Lower leg skin (tissue), 4 donors: ENCODE measurements around the gene HLA-DQA2. TPM values are rescaled to one million over a fixed set of nuclear protein-coding genes. Genes with fewer than 3 reads are reported as not detected.

Experiments used
- DNase-seq, 2 donors: peaks; one replicate each; pipeline ENCODE4 v3.0.0-alpha.2; 2019; ENCODE audit warnings: low spot score in 2 of 2
- H3K4me3 ChIP-seq: fragments of 200-600 bp; sonication (generic); 2 replicates; pipeline ENCODE4 v1.5.1; 2017; ENCODE audit warnings: mild to moderate bottlenecking, low read depth; ENCODE audit not compliant: poor library complexity, severe bottlenecking
- POLR2A ChIP-seq, 2 donors: fragments of 450-650 bp; IDR thresholded peaks; one replicate each; pipeline ENCODE4 v1.6.1; 2016 to 2017; ENCODE audit warnings: antibody characterized with exemption in 2 of 2, mild to moderate bottlenecking in 1 of 2, moderate library complexity in 1 of 2
- WGBS, 2 donors: methylation state at CpG; one replicate each; pipeline ENCODE4 v1.1.5; 2018; 5-methylcytosine and 5-hydroxymethylcytosine counted together
- intact Hi-C: fragments of 100-400 bp; cut with DNase I; formaldehyde crosslinking; loops from one replicate; pipeline ENCODE4 v1.15.0; 2023; ENCODE audit warnings: low total_unique reads
- total RNA-seq, 4 donors: library from RNA; depleted of rRNA; stranded (reverse); fragments of >200 nt; gene quantifications; one replicate each; pipeline ENCODE4 v1.1.0, GENCODE V29; 2016
- TF ChIP-seq, protein P1 (sequence below), 3 donors: fragments of 450-650 bp; IDR thresholded peaks; one replicate each; pipeline ENCODE4 v1.5.1; 2016; ENCODE audit warnings: antibody characterized with exemption in 3 of 3, mild to moderate bottlenecking in 3 of 3, moderate library complexity in 2 of 3

Gene HLA-DQA2
- total RNA-seq, 4 donors from 2014 or later: 3.4 to 7.2 (median 5.6) TPM

DNA sequence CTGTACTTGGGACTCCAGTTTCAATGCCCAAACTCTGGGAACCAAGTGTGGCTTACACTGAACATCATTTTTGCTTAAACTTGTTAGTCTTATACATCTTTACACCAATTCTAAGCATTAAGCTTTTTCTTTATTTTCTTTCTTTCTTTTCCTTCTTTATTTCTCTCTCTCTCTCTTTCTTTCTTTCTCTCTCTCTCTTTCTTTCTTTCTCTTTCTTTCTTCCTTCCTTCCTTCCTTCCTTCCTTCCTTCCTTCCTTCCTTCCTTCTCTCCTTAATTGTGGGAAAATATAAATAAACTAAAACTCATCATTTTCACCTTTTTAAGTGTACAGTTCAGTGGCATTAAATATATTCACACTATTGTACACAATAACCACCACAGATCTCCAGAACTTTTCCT, 31.6 kb upstream of the HLA-DQA2 start:
- DNase-seq: no peak
- no peak for TF ChIP-seq POLR2A (IDR thresholded peaks at IDR 0.05)
- TF ChIP-seq, protein P1, sequence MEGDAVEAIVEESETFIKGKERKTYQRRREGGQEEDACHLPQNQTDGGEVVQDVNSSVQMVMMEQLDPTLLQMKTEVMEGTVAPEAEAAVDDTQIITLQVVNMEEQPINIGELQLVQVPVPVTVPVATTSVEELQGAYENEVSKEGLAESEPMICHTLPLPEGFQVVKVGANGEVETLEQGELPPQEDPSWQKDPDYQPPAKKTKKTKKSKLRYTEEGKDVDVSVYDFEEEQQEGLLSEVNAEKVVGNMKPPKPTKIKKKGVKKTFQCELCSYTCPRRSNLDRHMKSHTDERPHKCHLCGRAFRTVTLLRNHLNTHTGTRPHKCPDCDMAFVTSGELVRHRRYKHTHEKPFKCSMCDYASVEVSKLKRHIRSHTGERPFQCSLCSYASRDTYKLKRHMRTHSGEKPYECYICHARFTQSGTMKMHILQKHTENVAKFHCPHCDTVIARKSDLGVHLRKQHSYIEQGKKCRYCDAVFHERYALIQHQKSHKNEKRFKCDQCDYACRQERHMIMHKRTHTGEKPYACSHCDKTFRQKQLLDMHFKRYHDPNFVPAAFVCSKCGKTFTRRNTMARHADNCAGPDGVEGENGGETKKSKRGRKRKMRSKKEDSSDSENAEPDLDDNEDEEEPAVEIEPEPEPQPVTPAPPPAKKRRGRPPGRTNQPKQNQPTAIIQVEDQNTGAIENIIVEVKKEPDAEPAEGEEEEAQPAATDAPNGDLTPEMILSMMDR (IDR thresholded peaks at IDR 0.05): no peak
- intact Hi-C loops: loop anchor here (10.0 kb wide), 1 partner anchor 285 kb away; no protein-coding TSS in a partner anchor
- H3K4me3 ChIP-seq: no peak overlapping the region

DNA sequence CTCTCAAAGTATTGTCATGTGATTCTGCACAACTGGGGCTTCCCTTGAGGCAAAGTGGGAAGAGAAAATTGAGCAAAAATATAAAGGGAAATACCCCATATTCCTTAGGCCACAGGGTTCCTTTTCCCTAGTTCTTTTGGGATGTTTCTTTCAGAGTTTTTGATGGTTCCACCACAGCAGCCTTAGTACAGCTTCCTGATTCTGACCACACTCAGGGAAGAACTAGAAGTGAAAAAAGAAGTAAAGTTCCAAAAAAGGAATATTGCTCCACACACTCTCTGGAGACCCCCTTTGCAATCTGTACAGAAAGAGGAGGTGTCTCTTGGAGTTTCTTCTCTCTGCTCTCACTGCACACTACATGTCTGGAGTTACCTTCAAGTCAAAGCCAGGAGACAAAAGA, 27.9 kb upstream of the HLA-DQA2 start:
- intact Hi-C loops: no loop called here
- no peak for TF ChIP-seq POLR2A (IDR thresholded peaks at IDR 0.05)
- TF ChIP-seq, protein P1 (IDR thresholded peaks at IDR 0.05): no peak
- no peak for DNase-seq
- no peak overlapping the region for H3K4me3 ChIP-seq

DNA sequence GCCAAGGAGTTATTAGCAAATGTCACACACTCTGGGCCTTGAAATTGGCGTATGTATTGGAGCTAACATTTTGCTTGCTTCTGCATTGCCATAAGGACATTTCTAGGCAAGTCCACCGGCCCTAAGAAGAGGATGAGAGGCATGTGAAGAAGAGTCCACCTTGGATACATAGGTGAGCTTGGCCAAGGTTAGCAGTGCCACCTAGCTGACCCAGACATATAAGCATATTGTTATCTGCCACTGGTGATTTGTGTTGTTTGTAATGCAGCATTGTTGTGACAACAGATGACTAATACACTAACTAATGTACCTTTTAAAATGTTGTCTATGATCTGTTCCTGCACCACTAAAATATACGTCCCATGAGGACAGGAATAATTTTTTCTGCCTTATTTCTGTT, 24.8 kb upstream of the HLA-DQA2 start:
- WGBS, 2 donors: 85 to 93% methylated on average over 3 of the region's 3 CpGs
- no peak for TF ChIP-seq POLR2A (IDR thresholded peaks at IDR 0.05)
- TF ChIP-seq, protein P1 (IDR thresholded peaks at IDR 0.05): no peak
- no peak for DNase-seq
- intact Hi-C loops: no loop called here
- no peak overlapping the region for H3K4me3 ChIP-seq

DNA sequence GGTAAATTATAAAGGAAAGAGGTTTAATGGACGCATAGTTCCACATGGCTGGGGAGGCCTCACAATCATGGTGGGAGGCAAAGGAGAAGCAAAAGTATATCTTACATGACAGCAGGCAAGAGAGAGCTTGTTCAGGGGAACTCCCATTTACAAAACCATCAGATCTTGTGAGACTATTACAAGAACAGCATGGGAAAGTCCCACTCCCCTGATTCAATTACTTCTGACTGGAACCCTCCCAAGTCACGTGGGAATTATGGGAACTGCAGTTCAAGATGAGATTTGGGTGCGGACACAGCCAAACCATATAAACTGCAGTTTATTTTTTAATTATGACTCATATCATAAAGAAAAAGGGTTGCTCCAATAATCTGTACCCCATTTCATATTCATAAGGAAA, 22.3 kb upstream of the HLA-DQA2 start:
- no peak overlapping the region for H3K4me3 ChIP-seq
- intact Hi-C loops: no loop called here
- TF ChIP-seq, protein P1 (IDR thresholded peaks at IDR 0.05): no peak
- TF ChIP-seq POLR2A (IDR thresholded peaks at IDR 0.05): no peak
- DNase-seq: no peak
- 29 to 38% methylated on average over 3 of the region's 3 CpGs for WGBS, 2 donors

DNA sequence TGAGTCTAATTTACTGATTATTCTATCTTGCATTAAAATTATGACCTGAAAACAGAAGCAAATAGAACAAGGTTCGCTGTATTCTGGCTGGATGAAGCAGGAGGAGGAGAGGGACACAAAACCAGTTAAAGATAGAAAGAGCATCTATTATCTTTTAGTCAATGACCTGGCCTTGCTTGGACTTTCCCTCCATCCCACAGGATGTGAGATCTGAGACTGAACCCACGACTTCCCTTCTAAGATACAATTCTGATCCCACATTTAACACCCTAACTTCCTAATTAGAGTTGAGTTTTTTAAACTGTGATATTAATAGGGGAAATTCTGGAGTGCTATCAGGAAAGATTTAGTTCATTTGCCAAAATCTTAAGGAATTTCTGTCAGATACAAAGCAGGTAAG, 3.1 kb upstream of the HLA-DQA2 start:
- DNase-seq: no peak
- 54 to 60% methylated on average over 2 of the region's 2 CpGs for WGBS, 2 donors
- intact Hi-C loops: no loop called here

DNA sequence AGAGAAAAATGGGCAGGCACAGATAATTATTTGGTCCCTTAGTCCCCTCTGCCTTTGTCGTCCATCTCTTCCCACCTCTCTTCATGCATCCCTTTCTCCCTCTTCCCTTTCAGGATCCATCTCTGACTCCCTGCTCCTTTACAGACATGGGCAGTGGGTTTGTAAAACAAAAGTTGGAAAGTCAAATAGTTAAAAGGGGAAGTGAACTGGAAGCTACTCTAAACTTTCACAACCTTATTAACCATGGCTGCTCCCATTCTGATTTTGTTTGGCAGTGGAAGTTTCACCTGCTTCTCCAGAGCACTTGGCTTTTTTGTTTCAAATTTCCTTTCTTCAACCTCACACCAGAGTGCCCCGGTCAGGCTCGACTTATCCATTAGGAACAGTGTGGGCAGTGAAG, 1.2 kb downstream of the HLA-DQA2 start:
- TF ChIP-seq, protein P1 (IDR thresholded peaks at IDR 0.05): no peak
- TF ChIP-seq POLR2A (IDR thresholded peaks at IDR 0.05): no peak
- intact Hi-C loops: no loop called here

More for the DNA sequence above, 3.1 kb upstream of the HLA-DQA2 start:
- no peak overlapping the region for H3K4me3 ChIP-seq
- no peak for TF ChIP-seq POLR2A (IDR thresholded peaks at IDR 0.05)
- TF ChIP-seq, protein P1 (IDR thresholded peaks at IDR 0.05): no peak

More for the DNA sequence above, 1.2 kb downstream of the HLA-DQA2 start:
- no peak overlapping the region for H3K4me3 ChIP-seq
- WGBS, 2 donors: 89 to 93% methylated on average over 3 of the region's 3 CpGs
- no peak for DNase-seq
